HG02798 (cell line): ENCODE measurements around the gene NCOA3.
"Not testable (repeated sequence)": the region's sequence is repeated elsewhere in the genome, so short reads cannot be mapped to it uniquely, and the experiment has no call there.

Experiments
- ATAC-seq: cut with Tn5 transposase; IDR thresholded peaks from one replicate; pipeline ENCODE4 v1.9.1; 2021; ENCODE audit warnings: mild to moderate bottlenecking; ENCODE audit not compliant: unreplicated experiment, poor library complexity

The NCOA3 gene

DNA sequence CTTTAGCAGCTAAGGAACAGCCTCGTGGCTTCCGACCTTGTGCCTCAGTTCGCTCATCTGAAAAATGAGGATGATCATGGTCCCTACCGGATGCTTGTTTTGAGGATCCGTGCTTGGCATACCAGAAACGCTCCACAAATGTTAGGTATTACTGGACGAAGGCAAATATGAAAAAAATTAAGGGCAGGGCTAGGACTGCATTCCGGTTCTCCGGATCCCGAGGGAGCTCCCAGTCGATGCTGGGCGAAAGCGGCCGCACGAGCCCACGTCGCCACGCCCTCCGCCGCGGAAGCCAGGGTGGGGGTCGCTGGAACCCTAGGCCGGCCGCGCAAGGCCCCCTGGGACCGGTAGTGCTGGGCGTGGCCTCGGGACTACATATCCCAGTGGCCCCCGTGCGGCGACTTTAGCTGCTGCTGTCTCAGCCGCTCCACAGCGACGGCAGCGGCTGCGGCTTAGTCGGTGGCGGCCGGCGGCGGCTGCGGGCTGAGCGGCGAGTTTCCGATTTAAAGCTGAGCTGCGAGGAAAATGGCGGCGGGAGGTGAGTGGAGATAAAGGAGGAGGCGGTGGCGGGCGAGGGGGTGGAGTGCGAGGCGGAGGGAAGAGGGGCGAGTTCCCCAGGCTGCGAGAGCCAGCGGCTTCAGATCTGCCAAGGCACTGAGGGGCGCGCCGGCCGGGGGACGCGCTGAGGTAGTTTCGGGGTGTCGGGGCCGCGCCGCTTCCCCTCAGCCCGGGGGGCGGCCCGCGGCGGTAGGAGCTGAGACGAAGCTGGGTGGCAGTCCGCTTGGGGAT is at the start of gene NCOA3:
Gene NCOA3, plus strand, starts transcription at position 406 of the 789 bp plus-strand sequence. CDS start 120,361 bp downstream, outside the sequence.
- peak; percentile 89 for ATAC-seq

DNA sequence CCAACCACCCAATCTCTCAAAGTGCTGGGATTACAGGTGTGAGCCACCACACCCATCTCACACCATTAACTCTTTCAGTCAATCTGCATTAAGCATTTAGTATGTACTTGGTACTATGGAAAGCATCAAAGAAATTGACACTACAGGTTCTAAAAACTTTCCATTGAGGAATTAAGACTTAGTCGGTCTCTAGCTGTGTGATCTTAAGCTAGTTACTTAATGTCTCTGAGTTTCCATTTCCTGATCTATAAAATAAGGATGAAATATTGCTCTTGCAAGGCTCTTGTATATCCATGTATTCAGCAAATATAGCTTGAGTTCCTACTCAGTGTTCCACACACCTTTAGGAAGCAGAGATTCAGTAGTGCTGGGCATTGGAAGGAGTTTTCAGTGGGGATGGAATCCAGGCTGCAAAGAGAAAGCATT is 48.9 kb upstream of the NCOA3 start:
- ATAC-seq: no peak

DNA sequence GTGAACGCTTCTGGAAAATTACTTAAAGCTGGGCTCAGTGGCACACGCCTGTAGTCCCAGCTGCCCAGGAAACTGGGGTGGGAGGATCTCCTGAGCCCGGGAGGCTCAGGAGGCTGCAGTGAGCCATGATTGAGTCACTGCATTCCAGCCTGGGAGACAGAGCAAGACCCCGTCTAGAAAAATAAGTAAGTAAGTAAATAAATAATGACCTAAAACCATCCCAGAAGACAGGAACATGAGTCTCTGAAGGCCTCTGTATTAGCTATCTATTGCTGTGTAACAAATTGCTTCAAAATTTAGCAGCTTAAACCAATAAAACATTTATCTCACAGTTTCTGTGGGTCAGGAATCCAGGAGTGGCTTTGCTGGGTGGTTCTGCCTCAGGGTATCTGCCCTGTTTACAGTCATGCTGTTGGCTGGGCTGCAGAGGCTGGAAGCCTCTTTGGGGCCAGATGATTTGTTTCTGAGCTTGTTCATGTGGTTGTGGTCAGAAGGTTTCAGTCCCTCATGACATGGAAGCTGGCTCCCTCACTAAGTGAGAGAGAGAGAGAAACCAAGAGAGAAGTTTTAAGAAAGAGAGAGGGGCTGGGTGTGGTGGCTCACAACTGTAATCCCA is 48.4 kb upstream of the NCOA3 start:
- peak; percentile 93 for ATAC-seq

DNA sequence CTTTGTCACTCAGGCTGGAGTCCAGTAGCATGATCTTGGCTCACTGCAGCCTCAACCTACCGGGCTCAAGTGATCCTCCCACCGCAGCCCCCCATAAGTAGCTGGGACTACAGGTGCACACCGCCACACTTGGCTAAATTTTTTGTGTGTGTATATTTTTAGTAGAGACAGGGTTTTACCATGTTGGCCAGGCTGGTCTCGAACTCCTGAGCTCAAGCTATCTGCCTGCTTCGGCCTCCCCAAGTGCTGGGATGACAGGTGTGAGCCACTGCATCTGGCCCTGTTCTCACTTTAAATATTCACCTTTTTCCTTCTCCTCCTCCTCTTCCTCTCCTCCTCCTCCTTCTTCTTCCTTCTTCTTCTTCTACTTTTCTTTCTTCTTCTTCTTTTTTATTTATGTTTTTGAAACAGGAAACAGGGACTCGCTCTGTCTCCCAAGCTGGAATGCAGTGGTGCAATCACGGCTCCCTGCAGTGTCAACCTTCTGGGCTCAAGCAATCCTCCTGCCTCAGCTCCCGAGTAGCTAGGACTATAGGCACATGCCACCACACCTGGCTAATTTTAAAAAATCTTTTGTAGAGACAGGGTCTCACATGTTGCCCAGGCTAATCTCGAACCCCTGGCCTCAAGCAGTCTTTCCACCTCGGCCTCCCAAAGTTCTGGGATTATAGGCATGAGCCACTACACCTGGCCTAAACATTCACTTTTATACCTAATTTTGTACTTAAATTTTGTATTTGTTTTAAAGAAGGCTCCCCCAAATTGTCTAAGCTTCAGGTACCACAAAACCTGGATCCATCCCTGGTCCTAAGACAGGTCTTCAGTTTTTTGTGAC is 47.2 kb upstream of the NCOA3 start:
- ATAC-seq: no peak

DNA sequence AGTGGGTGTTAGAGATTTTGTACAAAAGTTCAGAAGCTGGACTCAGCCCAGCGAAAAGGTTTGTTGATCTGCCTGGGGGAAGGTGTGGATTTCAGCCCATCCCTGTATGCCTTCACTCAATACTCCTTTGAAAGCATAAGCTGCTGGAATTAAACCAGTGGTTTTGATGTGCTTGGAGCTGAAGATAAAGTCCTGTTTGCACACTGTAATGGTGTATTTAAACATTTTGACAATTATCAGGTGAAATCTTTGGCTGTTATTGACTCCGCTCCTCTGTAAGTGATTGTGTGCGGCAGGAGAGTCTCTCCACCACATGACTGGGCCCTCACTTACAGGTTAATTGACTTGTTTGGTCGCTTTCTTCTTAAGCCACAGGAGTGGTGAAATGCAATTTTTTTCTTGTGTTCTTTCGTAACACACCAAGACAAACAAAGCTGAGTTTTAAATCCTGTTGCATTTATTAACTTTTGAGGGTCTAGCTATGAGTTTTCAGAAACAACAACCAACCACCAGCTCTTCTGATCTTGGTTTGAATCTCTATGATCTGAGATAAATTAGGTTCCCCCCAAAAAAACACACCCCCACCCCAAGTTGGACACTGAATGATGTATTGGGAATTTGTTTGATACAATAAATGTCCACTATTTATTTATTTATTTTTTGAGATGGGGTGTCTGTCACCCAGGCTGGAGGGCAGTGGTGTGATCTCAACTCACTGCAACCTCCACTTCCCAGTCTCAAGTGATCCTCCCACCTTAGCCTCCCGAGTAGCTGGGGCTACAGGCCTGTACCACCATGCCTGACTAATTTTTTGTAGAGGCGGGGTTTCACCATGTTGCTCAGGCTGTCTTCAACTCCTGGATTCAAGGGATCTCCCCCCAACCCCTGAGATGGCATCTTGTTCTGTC is 46.3 kb upstream of the NCOA3 start:
- ATAC-seq: no peak

DNA sequence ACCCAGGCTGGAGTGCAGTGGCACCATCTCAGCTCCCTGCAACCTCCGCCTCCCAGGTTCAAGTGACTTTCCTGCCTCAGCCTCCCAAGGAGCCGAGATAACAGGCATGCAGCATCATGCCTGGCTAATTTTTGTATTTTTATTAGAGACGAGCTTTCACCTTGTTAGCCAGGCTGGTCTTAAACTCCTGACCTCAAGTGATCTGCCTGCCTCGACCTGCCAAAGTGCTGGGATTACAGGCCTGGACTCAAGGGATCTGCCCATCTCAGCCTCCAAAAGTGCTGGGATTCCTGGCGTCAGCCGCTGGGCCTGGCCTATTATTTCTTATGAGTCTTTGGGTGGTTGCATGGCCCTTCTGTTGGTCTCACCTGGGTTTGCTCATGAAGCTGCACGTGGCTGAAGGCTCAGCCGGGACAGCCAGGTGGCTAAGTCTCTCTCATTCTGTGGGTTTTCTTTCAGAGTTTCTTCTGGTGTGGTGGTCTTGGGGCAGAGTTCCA is 45.6 kb upstream of the NCOA3 start:
- ATAC-seq: no peak

DNA sequence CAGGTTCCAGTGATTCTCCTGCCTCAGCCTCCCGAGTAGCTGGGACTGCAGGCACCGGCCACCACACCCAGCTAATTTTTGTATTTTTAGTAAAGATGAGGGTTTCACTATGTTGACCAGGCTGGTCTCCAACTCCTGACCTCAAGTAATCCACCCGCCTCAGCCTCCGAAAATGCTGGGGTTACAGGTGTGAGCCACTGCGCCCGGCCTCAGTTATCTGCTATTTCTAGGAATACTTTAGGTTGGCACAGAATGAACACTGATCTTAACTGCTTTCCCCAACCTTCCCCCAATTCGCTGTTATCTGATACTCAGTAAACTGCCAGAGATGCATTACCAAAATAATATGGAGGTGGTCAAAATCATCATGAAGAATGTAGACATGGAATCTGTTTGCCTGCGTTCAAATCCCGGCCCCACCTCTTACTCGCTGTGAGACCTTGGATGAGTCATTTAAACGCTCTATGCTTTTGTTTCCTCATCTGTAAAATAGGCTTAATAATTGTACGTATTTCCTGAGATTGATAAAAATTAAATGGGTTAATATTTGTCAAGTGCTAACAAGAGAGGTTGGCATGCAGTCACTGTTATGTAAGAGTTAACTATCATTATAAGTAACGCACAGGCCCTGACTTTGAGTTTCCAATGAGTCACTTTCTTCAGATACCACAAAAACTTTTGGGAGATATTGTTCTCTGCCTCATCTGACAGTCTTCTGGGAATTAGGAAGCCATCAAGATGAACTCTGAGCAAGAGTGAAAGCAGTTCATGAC is 44.5 kb upstream of the NCOA3 start:
- ATAC-seq: no peak

DNA sequence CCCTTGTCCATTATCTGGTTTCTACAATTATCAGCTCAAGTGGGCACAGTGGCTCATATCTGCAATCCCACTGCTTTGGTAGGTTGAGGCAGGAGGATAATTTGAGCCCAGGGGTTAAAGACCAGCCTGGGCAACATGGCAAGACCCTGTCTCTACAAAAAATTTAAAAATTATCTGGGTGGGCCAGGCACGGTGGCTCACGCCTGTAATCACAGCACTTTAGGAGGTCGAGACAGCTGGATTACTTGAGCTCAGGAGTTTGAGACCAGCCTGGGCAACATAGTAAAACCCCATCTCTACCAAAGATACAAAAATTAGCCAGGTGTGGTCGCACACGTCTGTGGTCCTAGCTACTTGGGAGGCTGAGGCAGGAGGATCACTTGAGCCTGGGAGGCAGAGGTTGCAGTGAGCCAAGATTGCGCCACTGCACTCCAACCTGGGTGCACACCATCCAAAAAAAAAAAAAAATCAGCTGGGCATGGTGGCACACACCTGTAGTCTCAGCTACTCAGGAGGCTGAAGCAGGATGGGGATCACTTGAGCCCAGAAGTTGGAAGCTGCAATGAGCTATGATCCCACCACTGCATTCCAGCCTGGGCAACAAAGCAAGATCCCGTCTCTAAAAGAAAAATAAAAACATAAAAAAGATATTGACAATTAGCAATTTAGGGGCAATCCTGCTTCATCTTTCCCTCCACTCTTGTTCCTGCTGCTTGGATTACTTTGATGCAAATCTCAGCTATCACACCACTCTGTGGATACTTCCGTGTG is 43.2 kb upstream of the NCOA3 start:
- ATAC-seq: not testable (repeated sequence)

DNA sequence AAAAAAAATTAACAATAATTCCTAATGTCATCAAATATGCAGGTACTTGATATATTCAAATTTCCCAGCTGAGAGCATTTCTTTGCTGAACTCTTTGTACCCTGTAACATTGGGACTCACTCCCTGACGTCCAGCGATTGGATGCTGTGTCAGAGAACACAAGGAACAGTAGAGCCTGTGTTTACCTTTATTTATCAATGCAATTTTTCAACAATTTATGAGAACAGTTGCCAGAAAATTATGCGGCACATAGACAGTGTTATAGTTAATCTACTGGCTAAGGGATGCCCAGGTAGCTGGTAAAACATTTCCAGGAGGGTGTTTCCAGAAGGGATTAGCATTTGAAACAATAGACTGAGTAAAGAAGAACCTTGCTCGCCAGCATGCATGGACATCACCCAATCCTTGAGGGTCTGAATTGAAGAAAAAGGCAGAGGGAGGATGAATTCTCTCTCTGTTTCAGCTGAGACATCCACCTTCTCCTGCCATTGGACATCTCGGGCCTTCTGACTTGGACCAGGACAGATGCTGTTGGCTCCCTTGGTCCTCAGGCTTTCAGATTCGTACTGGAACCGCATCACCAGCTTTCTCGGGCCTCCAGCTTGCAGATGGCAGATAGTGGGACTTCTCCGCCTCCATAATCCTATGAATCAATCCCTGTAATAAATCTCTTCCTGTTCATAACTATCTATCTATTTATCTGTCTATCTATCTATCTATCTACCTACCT is 42.2 kb upstream of the NCOA3 start:
- no peak for ATAC-seq

DNA sequence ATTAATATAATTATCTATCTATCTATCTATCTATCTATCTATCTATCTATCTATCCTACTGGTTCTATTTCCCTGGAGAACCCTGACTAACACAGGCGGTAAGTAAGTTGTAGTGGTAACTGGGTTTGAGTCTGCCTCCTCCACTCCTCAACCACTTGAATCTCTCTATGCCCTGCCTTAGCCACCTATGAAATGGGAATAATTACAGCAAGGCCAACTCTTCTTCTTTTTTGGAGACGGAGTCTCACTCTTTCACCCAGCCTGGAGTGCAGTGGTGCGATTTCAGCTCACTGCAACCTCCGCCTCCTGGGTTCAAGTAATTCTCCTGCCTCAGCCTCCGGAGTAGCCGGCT is 41.0 kb upstream of the NCOA3 start:
- not testable (repeated sequence) for ATAC-seq

DNA sequence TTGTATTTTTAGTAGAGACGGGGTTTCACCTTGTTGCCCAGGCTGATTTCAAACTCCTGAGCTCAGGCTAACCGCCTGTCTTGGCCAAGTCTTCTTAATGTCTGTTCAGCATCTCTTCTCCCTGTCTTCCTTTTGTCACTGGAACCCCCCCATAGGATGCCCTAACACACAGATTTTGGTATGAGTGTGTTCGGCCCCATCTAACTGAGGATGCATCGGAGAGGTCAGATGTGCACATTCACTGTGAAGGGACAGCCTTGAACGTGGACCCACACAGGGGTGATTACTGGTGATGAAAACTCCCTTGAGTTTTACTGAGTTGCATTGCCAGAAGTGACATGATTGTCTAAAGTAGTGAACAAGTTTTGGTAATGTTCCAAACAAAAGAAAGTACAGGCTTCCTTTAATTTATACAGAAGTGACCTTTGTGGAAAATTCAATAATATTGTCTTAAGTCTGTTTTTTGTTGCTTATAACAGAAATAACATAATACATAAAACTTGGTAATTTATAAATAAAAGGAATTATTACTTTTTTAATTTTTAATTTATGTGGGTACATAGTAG is 40.5 kb upstream of the NCOA3 start:
- no peak for ATAC-seq

DNA sequence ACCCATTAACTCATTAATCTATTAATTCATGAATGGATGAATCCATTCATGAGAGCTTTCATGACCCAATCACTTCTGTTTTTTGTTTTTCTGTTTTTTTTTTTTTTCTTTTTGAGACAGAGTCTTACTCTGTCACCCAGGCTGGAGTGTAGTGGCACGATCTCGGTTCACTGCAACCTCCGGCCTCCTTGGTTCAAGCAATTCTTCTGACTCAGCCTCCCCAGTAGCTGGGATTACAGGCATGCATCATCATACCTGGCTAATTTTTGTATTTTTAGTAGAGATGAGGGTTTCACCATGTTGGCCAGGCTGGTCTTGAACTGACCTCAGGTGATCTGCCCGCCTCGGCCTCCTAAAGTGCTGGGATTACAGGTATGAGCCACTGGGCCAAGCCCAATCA is 39.8 kb upstream of the NCOA3 start:
- ATAC-seq: not testable (repeated sequence)

DNA sequence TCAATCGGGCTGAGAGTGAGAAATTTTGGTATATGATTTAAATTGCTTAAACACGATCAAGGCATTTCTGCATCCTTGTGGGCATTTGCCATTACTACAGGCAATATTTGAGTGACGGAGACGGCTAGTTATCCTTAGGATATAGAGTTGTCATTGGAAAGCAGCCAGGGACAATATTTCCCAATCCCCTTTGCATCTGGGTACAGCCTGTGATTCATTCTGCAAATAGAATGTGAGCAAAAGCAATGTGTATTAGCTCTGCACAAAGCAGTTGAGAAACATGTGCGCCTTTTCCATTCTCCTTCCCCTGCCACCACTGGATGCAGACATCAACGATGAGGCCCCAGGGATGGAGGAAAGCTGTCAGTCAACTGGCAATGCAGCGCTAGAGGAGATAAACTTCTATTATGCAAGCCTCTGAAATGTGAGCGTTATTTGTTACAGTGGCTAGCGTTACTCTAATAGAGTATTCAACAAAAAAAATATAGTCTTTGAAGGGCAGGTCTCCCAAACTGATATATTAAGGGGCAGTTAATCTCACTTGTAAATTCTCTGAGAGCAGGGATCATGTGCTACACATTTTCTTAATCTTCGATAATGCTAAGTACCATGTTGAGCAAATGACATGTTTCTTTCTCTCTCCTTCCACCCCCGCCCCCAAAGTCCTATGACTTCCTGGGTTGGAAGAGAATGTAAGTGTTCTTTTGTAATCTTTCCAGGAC is 37.1 kb upstream of the NCOA3 start:
- ATAC-seq: no peak

DNA sequence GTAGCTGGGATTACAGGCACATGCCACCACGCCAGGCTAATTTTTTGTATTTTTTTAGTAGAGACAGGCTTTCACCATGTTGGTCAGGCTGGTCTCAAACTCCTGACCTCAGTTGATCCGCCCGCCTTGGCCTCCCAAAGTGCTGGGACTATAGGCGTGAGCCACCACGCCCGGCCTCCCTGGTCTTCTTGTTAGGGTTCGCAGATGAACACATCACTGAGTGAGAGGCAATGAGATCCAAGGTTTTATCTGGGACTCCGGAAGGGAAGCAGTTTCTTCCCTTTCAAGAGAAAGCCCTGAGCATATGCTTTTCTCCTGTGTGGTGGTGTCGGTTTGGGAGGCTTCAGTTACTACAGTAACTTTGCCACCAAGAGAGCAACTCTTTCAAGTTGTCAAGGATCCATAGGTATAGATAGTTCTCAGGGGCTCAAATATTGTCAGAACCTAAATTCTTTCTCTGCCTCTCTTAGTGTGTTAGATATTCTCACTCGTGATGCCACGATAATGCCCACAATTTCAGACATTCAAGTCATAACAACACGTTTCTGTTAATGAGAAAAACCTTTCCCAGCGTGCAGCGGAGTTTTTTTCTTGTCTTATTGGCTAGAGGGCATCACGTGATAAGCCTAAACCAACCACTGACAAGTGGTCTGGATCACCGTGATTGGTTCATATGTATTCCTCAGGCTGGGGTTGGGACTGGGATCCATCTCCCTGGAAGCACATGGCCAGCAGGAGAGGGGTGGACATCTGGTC is 36.2 kb upstream of the NCOA3 start:
- ATAC-seq: no peak

DNA sequence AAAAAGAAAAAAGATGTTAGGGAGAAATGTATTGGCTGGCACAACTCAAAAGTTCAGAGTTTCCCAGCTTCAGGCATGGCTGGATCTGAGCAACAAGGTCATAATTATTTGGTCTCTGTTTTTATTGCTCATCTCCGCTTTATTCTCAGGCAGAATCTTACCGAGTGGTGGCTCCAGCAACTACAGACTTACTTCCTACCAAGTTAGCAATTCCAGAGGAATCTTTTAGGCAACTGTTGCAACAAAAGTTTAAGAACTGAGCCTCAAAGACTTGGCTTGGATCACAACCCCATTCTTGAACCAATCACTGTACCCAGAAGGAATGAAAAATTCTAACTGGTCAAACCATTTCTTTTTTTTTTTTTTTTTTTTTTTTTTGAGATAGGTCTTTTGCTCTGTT is 35.5 kb upstream of the NCOA3 start:
- ATAC-seq: no peak
